Activated CD8-positive, alpha-beta memory T cell treated with anti-CD3 and anti-CD28 coated beads, Interleukin-2, amount 50 U/mL, for 1 hour (primary cell): ENCODE results near the gene POU3F1.

Source experiments
- DNase-seq: peaks from one replicate; pipeline ENCODE4 v3.0.0-alpha.2; 2020; ENCODE audit errors: extremely low read depth

Gene POU3F1

DNA sequence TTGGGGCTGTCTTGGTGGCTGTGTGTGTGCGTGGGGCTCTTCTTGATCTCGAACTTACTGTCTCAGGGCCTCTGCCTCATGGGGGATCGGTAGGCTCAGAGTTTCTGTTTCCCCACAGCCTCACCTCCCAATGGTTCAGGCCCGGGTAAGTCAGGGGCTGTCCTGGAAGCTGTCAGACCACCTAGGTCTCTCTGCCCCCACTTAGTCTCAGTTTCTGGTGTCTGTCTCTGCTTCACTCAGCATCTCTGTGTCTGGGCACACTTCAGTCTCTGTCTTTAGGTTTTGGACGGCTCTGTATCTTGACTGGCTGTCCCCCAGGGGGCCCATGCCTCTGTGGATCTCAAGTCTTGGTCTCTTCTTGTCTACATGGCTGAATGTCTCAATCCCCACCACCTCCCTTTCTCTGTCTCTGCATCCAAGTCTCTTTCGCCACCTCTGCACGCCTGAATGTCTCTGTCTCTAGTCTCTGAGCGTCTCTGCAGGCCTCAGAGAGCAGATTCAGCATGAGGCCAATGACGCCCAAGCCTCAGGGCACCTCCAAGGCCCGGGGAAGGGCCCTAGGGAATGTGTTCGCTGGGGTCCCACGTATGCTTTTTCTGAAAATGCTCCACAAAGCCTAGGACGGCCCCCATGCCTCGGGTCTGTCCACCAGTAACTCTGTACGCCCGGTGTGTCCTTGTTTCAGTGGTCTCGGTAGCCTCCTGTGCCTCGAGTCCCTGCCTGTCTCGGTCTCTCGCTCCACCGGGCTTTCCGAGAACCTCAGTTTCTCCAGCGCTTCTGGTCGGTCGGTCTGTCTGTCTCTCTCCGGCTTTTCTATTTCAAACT, 42.1 kb downstream of the POU3F1 start:
- DNase-seq = no peak

DNA sequence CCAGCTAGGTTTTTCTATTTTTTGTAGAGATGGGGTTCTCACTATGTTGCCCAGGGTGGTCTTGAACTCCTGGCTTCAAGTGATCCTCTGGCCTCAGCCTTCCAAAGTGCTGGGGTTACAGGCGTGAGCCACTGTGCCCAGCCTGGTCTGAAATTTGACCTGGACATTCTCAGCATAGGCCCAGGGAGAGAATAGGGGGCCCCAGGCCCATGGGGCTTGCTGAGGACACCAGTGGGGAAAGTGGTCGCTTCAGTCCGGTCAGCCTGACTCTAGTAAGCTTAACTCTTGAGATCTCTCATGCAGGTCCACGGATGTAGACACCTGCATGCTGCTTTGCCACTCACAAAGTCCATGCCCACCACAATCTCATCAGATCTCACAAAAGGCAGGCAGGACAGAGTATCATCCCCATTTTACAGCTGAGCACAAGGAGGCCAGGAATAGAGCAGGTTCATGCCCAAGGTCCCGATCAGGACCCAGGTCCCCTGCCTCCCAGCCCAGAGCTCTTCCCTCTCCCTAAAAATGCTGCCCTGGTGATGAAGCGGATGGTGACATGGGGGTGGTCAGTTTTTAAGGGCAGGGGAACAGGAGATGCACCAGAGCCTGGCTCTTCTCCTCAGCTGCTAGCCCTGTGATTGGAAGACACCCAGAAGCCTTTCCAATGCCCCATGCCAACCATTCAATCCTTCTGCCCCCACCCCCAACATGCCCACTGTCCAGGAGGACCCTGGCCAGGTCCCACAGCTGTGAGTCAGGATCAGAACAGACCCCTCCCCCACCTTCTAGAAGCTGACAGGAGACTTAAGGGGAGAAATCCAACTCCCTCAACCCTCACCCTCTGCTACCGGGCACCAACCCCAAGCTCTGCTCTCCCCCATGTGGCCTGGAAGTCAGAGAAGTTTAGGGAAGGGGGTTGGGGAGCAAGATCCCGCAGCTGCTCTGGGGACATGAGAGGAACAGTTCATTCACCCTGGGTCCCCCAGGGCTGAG, 43.0 kb downstream of the POU3F1 start:
- no peak for DNase-seq

DNA sequence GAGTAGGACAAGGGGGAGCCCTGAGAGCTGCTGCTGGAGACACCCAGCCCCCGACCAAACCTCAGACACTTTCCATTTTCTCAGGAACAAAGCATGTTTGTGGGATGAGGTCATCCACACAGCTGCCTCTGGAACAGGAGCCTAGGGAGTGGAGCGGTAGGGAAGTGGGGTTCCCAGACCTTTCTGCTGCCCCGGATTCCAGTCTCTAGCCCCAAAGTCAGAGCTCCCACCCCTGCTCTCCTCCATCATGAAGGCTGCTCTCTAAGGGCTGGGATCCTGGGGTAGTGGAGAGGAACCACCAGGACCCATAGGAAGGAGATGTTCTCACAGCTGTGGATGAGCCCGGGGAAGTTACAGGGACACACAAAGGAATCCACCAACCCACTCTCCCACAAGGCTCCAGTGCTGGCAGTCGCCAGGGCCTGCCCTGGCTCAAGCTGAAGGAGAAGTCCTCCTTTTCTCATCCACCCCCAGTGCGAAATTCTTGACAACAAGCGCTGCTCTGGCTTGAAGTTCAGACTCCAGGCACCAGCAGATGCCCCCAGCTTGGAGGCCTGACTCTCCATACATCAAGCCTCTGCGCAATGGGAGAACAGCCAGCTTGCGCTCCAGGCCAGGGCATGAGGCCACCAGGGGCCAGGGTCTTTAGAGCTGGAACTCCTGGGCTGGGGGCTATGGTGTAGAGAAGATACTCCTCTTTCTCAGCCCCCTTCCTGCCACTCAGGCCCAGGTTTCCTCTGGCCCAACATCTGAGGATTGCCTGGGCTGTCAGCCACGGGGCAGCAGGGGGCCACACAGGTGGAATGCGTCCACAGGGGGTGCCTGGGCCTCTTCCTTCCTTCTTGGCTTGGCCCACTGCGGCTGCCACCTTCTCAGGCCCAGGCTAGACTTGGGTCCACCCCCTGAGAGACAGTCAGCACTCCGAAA, 45.8 kb downstream of the POU3F1 start:
- no peak for DNase-seq

DNA sequence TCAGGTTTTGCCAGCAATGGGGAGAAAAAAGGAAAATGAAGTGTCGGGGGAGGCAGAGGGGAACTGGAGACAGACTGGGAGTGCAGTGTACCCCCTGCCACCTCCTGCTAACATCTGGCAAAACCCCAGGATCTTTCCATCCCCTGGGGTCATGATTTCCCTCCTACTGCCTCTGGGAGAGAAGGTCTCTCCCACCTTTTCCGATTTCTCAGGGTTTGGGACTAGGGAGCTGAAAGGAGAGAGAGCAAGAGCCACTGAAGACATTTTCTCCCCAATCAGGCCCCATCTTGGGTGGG, 46.4 kb downstream of the POU3F1 start:
- no peak for DNase-seq

DNA sequence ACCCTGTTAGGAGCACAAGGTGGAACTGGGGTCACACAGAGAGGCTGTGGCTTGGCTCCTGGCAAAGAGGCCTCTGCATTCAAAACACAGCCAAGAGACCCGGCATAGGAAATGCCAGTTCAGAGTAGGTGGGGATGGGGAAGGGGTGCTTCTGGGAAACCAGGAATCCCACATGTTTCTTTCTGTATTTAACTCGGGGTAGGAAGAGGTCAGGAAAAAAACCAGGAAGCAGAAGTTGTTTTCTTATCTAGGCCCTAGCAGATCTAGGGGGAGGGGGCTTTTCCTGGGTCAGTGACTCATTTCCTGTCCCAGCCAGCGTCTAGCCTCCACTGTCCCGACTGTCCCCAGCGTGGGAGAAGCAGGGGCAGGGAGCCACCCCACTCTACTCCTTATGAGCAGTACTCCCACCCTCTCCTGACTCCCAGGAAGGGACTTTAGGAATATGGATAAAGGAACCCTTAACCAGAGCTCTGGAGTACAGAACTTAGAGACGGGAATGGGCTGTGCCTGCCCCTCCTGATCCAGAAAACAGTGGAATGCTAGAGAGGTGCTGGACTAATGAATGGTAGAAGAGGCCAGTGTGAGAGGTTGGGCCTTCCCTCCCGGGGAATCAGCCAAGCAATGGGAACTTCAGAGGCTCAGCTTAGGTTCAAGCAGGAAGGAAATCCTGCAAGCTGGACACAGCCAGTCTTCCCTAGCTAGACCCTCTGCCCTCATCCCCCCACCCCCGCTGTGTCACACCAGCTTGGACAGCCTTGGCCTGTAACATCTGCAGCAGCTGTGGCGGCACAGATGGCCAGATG, 47.0 kb downstream of the POU3F1 start:
- DNase-seq = no peak

DNA sequence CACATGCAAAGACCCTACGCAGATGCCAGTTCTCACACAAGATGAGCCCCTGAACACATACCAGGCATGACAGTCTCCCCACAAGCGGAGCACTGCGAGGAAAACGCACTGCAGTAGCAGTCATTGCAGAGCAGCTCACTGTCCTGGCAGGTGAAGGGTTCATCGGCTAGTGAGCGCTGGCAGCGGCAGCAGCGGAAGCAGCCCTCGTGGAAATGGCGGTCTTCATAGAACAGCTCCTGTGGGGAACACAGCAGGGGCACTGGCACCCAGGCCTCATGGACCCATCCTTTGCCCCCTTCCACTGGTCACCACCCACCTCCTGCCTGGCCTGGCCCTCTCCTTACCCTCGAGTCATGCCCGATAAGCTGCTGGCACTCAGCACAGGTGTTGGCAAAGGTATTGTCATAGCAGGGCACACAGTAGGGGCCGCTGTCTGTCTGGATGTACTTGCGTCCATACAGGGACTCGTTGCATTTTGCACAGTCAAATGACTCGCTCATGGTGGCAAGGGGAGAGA, 47.6 kb downstream of the POU3F1 start:
- DNase-seq = no peak

DNA sequence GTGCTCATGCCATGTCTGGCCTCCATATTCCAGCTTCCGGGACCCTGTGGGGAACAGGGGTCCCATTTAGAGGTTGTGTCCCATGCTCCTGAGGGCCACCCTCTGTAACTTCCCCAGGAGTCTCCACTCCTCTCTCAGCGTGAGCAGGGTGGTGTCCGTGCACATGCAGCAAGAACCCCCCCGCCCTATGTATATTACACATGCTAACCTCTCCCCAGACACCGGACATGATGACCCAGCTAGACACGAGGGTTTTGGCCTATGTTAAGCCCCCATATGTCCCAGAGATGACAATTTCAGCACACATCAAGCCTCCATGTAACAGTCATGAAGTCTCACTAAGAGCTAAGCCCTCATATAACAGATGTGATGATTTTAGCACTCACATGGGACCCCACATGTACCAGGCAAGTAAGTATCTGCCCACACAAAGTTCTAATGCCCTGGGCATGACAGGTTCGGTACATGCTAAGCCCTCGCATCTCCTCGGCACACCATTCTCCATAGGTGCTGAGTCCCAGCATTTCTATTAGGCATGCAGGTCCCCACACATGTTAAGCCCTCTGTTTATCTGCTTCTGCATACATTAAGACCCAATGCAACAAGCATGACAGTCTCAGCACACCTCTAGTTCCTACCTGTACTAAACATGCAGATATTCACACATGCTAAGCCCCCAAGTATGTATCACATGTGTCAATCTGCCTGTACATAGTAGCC, 48.3 kb downstream of the POU3F1 start:
- DNase-seq = no peak

DNA sequence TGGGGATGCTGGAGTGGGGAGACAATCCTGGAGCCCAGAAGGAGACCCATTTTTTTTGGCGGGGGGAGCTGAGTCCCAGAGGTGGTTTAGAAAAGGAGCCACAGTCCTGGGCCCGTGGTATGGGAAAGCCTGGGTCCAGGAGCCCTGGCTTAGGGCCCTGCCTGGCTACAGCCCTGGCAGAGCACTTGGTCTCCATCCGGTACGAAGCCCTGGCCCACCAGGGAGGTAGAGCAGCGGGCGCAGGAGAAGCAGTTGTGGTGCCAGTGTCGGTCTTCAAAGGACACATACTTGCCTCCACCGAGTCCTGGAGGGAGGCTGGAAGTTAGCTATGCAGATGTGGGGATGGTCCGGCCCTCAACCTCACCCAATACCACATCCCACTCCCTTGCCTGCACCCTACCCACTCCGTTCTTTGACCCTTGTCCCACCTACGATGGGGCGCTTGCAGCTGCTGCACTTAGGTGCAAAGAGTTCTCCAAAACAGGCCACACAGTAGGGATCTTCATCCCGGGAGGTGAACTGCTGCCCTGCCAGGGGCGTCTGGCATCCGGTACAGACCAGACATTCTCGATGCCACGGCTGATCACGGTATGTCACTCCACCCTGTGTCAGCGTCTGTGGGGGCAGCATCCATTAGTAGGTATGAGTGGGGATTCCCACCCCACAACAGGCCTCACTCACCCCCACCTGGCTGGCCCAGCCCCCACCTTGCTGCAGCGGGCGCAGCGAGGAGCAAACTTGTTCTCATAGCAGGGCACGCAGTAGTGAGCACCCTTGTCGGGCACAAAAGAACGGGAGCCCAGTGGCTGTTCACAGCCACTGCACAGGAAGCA, 49.1 kb downstream of the POU3F1 start:
- DNase-seq = no peak

DNA sequence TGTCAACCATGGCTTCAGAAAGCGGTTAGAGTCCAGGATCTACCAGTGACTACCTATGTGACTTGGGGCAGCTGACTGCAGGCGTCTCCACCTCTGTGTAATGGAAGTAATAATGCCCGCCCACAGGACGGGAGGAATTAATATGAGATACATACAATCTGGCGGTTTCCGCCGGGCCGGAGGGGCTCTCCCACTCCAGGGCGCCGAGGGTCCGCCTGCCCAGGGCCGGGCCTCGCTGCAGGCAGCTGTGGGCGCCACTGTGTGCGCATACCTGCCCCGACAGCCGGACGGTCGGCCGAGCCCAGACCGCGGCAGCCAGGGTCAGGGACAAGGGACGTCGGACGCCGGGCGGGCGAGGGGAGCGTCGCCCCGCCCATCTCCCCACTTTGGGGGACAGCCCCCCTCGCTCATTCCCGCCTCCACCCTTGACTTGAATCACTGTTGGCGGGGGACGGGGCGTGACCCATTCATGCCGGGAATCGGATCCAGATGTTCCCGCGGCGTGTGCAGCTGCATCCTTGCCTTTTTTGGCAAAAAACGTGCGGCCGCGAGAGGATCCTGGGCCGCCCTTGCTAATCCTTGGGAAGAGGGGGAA, 50.7 kb downstream of the POU3F1 start:
- DNase-seq = no peak

DNA sequence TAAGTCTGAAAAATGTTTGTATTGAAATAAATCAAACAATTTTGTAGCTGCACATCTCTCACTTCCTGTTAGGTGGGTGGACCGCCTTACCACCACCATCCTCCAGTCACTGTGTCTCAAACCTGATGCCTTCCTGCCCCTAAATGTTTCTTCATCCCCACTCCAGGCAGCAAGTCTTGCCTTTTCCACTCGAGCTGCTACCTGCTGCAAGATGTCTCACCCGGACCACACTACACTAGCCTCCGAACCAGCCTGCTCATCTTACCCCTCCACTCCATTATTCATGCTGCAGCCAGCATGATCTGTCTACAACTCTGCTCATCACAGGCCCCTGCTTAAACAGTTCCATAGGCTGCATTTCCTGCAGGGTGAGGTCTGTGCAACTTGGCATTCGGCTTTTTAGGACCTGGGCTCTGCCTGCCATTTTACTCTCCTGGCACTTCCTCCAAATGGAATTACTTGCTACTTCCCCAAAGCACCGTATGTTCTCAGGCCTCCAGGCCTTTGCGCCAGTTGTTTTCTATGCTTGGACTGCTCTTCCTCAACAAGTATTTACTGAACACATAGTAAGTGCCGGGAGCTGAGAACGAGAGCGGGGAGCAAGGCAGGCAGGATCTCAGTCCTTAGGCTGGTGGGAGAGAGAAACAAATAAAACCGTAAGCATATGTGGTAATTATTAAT, 51.6 kb downstream of the POU3F1 start:
- DNase-seq = no peak
